ENCODE results near the gene LRP8.
A peak's percentile ranks its signal among the peaks of the same experiment; 100 is the strongest.

LRP8 gene

DNA sequence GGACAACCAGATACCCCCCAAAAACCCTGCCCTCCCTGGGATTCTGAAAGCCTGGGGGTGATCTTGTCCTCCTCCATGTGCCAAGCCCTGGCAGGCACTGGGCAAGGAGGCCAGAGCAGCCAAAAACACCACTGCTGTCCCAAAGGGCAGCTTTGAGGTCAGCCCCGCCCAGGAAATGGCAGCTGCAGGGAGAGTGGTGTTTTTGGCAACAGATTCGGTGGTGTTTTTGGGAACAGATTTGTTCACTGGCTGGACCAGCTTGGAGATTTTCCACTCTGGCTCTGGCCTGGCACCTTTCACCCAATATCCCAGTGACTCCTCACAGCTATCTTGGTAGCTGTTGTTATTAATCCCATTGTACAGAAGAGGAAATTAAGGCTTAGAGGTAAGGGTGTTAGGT is 34.7 kb downstream of the LRP8 start:
- no CpG with 5 or more reads among the region's 2 CpGs for WGBS, 2 donors (ENCODE audit: extremely low coverage in 2 of 2, insufficient read length in 2 of 2, insufficient replicate concordance in 1 of 2)

DNA sequence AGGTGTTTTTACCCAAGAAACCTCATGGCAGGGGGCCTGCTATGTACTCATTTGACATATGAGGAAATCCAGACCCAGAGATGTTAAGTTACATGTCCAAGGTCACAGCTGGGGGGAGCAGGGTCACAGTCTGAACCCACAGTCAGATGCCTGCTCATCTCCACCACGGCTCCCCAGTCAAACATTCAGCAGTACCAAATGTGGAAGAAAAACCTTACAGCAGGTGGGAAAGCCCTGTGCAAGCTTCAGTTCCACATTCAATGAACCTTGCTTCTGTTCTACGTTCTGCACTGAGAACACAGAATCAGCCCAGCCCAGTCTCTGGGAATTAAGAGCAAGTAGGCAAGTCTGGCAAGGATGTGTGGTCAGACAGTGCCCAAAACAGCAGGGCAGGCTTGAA is 35.2 kb downstream of the LRP8 start:
- no peak overlapping the region for H3K27ac ChIP-seq (replicated peaks; ENCODE audit: low read length)
- no peak overlapping the region for H3K23ac ChIP-seq (ENCODE audit: low read depth, low read length, poor library complexity)
- H2BK5ac ChIP-seq (ENCODE audit: low read length), result no peak overlapping the region
- H3K4ac ChIP-seq (ENCODE audit: low read length), result no peak overlapping the region
- H2AFZ ChIP-seq (ENCODE audit: low read length), result no peak overlapping the region
- H4K91ac ChIP-seq (ENCODE audit: low read depth, low read length, poor library complexity), result no peak overlapping the region
- H2BK15ac ChIP-seq (ENCODE audit: low read length), result no peak overlapping the region
- peak overlapping the region; percentile 22 for H2AK5ac ChIP-seq (ENCODE audit: low read depth, low read length)
- H3K4me3 ChIP-seq (ENCODE audit: low read length in 2 of 2), result no peak overlapping the region
- no peak overlapping the region for H3K14ac ChIP-seq (ENCODE audit: low read length)
- no CpG with 5 or more reads among the region's 2 CpGs for WGBS, 2 donors (ENCODE audit: extremely low coverage in 2 of 2, insufficient read length in 2 of 2, insufficient replicate concordance in 1 of 2)
- H3K9ac ChIP-seq (ENCODE audit: low read depth, low read length, poor library complexity), result no peak overlapping the region
- H4K8ac ChIP-seq (ENCODE audit: low read depth, low read length), result no peak overlapping the region
- no peak overlapping the region for H3K4me2 ChIP-seq (ENCODE audit: insufficient read depth, low read length, poor library complexity, severe bottlenecking)
- no peak overlapping the region for H2BK120ac ChIP-seq (ENCODE audit: low read depth, low read length)
- H3K9me3 ChIP-seq (replicated peaks in 1 of 2; ENCODE audit: control insufficient read depth in 2 of 2, insufficient read depth in 1 of 2, low read depth in 1 of 2, low read length in 2 of 2), result no peaks in the 10 kb centered on the region
- no peak for DNase-seq (ENCODE audit: low spot score)
- H3K79me1 ChIP-seq (ENCODE audit: low read depth, low read length), result no peaks in the 10 kb centered on the region
- peaks cover 4 to 22% of the 10 kb centered on the region in 2 donors for H3K36me3 ChIP-seq (replicated peaks in 1 of 2; ENCODE audit: control insufficient read depth in 2 of 2, insufficient read depth in 2 of 2, low read length in 2 of 2)
- H3K27me3 ChIP-seq (ENCODE audit: control insufficient read depth in 3 of 3, insufficient read depth in 3 of 3, low read depth in 1 of 3, low read length in 3 of 3), result no peaks in the 10 kb centered on the region
- H3K4me1 ChIP-seq (ENCODE audit: control insufficient read depth in 2 of 2, insufficient read depth in 1 of 2, low read depth in 1 of 2, low read length in 2 of 2), result peaks cover 53 to 54% of the 10 kb centered on the region in 2 donors
- H3K18ac ChIP-seq (ENCODE audit: low read length), result no peak overlapping the region
- H2BK12ac ChIP-seq (ENCODE audit: low read length), result no peak overlapping the region

More for the DNA sequence above, 34.7 kb downstream of the LRP8 start:
- H3K9ac ChIP-seq (ENCODE audit: low read depth, low read length, poor library complexity), result no peak overlapping the region
- H3K27me3 ChIP-seq (ENCODE audit: control insufficient read depth in 3 of 3, insufficient read depth in 3 of 3, low read depth in 1 of 3, low read length in 3 of 3), result no peaks in the 10 kb centered on the region
- no peak overlapping the region for H2BK5ac ChIP-seq (ENCODE audit: low read length)
- H4K91ac ChIP-seq (ENCODE audit: low read depth, low read length, poor library complexity), result no peak overlapping the region
- no peaks in the 10 kb centered on the region for H3K9me3 ChIP-seq (replicated peaks in 1 of 2; ENCODE audit: control insufficient read depth in 2 of 2, insufficient read depth in 1 of 2, low read depth in 1 of 2, low read length in 2 of 2)
- DNase-seq (ENCODE audit: low spot score), result no peak
- no peak overlapping the region for H4K8ac ChIP-seq (ENCODE audit: low read depth, low read length)
- no peak overlapping the region for H2BK120ac ChIP-seq (ENCODE audit: low read depth, low read length)
- no peak overlapping the region for H2BK15ac ChIP-seq (ENCODE audit: low read length)
- H3K23ac ChIP-seq (ENCODE audit: low read depth, low read length, poor library complexity), result no peak overlapping the region
- peaks cover 3% of the 10 kb centered on the region for H3K79me1 ChIP-seq (ENCODE audit: low read depth, low read length)
- peaks cover 4 to 19% of the 10 kb centered on the region in 2 donors for H3K36me3 ChIP-seq (replicated peaks in 1 of 2; ENCODE audit: control insufficient read depth in 2 of 2, insufficient read depth in 2 of 2, low read length in 2 of 2)
- no peak overlapping the region for H3K4me3 ChIP-seq (ENCODE audit: low read length in 2 of 2)
- H2AFZ ChIP-seq (ENCODE audit: low read length), result no peak overlapping the region
- H3K18ac ChIP-seq (ENCODE audit: low read length), result no peak overlapping the region
- no peak overlapping the region for H2BK12ac ChIP-seq (ENCODE audit: low read length)
- H3K27ac ChIP-seq (replicated peaks; ENCODE audit: low read length), result no peak overlapping the region
- no peak overlapping the region for H3K14ac ChIP-seq (ENCODE audit: low read length)
- peaks cover 50 to 51% of the 10 kb centered on the region in 2 donors for H3K4me1 ChIP-seq (ENCODE audit: control insufficient read depth in 2 of 2, insufficient read depth in 1 of 2, low read depth in 1 of 2, low read length in 2 of 2)
- no peak overlapping the region for H3K4me2 ChIP-seq (ENCODE audit: insufficient read depth, low read length, poor library complexity, severe bottlenecking)
- H2AK5ac ChIP-seq (ENCODE audit: low read depth, low read length), result peak overlapping the region; percentile 22
- no peak overlapping the region for H3K4ac ChIP-seq (ENCODE audit: low read length)

DNA sequence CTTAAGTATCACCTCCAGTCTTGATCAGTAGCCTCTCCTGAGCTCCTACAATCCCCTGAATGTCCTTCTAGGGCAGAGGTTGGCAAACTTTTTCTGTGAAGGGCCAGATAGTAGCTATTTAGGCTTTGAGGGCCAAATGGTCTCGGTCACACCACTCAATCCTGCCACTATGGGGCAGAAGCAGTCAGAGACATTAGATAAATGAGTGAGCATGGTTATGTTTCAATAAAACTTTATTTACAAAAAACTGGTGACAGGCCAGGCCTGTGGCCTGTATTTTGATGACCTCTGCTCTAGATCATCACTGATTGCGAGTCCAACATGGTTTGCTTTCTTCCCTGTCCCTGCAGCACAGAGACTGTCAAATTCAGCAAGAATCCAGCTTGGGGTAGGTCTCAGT is 36.3 kb downstream of the LRP8 start:
- peaks cover 54 to 56% of the 10 kb centered on the region in 2 donors for H3K4me1 ChIP-seq (ENCODE audit: control insufficient read depth in 2 of 2, insufficient read depth in 1 of 2, low read depth in 1 of 2, low read length in 2 of 2)
- no CpG with 5 or more reads among the region's 2 CpGs for whole genome bisulfite sequencing, 2 donors (ENCODE audit: extremely low coverage in 2 of 2, insufficient read length in 2 of 2, insufficient replicate concordance in 1 of 2)
- no peaks in the 10 kb centered on the region for H3K27me3 ChIP-seq (ENCODE audit: control insufficient read depth in 3 of 3, insufficient read depth in 3 of 3, low read depth in 1 of 3, low read length in 3 of 3)
- no peak overlapping the region for H3K4ac ChIP-seq (ENCODE audit: low read length)
- no peak overlapping the region for H2BK15ac ChIP-seq (ENCODE audit: low read length)
- H4K8ac ChIP-seq (ENCODE audit: low read depth, low read length), result no peak overlapping the region
- no peak overlapping the region for H3K9ac ChIP-seq (ENCODE audit: low read depth, low read length, poor library complexity)
- no peak for DNase-seq (ENCODE audit: low spot score)
- peaks cover 4 to 33% of the 10 kb centered on the region in 2 donors for H3K36me3 ChIP-seq (replicated peaks in 1 of 2; ENCODE audit: control insufficient read depth in 2 of 2, insufficient read depth in 2 of 2, low read length in 2 of 2)
- H3K27ac ChIP-seq (replicated peaks; ENCODE audit: low read length), result no peak overlapping the region
- H2BK5ac ChIP-seq (ENCODE audit: low read length), result no peak overlapping the region
- H3K4me2 ChIP-seq (ENCODE audit: insufficient read depth, low read length, poor library complexity, severe bottlenecking), result no peak overlapping the region
- H2BK12ac ChIP-seq (ENCODE audit: low read length), result no peak overlapping the region
- no peak overlapping the region for H3K18ac ChIP-seq (ENCODE audit: low read length)
- no peak overlapping the region for H3K4me3 ChIP-seq (ENCODE audit: low read length in 2 of 2)
- H4K91ac ChIP-seq (ENCODE audit: low read depth, low read length, poor library complexity), result no peak overlapping the region
- no peak overlapping the region for H2AK5ac ChIP-seq (ENCODE audit: low read depth, low read length)
- H3K79me1 ChIP-seq (ENCODE audit: low read depth, low read length), result no peaks in the 10 kb centered on the region
- H2BK120ac ChIP-seq (ENCODE audit: low read depth, low read length), result no peak overlapping the region
- no peak overlapping the region for H3K14ac ChIP-seq (ENCODE audit: low read length)
- no peak overlapping the region for H2AFZ ChIP-seq (ENCODE audit: low read length)
- H3K9me3 ChIP-seq (replicated peaks in 1 of 2; ENCODE audit: control insufficient read depth in 2 of 2, insufficient read depth in 1 of 2, low read depth in 1 of 2, low read length in 2 of 2), result no peaks in the 10 kb centered on the region
- no peak overlapping the region for H3K23ac ChIP-seq (ENCODE audit: low read depth, low read length, poor library complexity)

GRCh38 chr1:53288790-53289429 is 39.0 kb downstream of the LRP8 start:
- no peak overlapping the region for H3K14ac ChIP-seq (ENCODE audit: low read length)
- H2AFZ ChIP-seq (ENCODE audit: low read length), result peak overlapping the region; percentile 92
- H4K91ac ChIP-seq (ENCODE audit: low read depth, low read length, poor library complexity), result no peak overlapping the region
- peaks cover 16 to 58% of the 10 kb centered on the region in 2 donors for H3K36me3 ChIP-seq (replicated peaks in 1 of 2; ENCODE audit: control insufficient read depth in 2 of 2, insufficient read depth in 2 of 2, low read length in 2 of 2)
- peak overlapping the region; percentile 18 for H2BK15ac ChIP-seq (ENCODE audit: low read length)
- H3K79me1 ChIP-seq (ENCODE audit: low read depth, low read length), result no peaks in the 10 kb centered on the region
- H3K27ac ChIP-seq (replicated peaks; ENCODE audit: low read length), result peak overlapping the region; percentile 95
- WGBS, 2 donors (ENCODE audit: extremely low coverage in 2 of 2, insufficient read length in 2 of 2, insufficient replicate concordance in 1 of 2), result no CpG with 5 or more reads among the region's 7 CpGs
- H3K18ac ChIP-seq (ENCODE audit: low read length), result peak overlapping the region; percentile 81
- H3K4ac ChIP-seq (ENCODE audit: low read length), result no peak overlapping the region
- no peak overlapping the region for H3K4me3 ChIP-seq (ENCODE audit: low read length in 2 of 2)
- H3K9me3 ChIP-seq (replicated peaks in 1 of 2; ENCODE audit: control insufficient read depth in 2 of 2, insufficient read depth in 1 of 2, low read depth in 1 of 2, low read length in 2 of 2), result peaks cover 0 to 2% of the 10 kb centered on the region in 2 donors
- peak overlapping the region; percentile 32 for H4K8ac ChIP-seq (ENCODE audit: low read depth, low read length)
- no peak overlapping the region for H2BK5ac ChIP-seq (ENCODE audit: low read length)
- H3K23ac ChIP-seq (ENCODE audit: low read depth, low read length, poor library complexity), result no peak overlapping the region
- no peak overlapping the region for H3K9ac ChIP-seq (ENCODE audit: low read depth, low read length, poor library complexity)
- no peaks in the 10 kb centered on the region for H3K27me3 ChIP-seq (ENCODE audit: control insufficient read depth in 3 of 3, insufficient read depth in 3 of 3, low read depth in 1 of 3, low read length in 3 of 3)
- H2AK5ac ChIP-seq (ENCODE audit: low read depth, low read length), result peak overlapping the region; percentile 79
- peaks cover 27 to 34% of the 10 kb centered on the region in 2 donors for H3K4me1 ChIP-seq (ENCODE audit: control insufficient read depth in 2 of 2, insufficient read depth in 1 of 2, low read depth in 1 of 2, low read length in 2 of 2)
- no peak for DNase-seq (ENCODE audit: low spot score)
- peak overlapping the region; percentile 51 for H3K4me2 ChIP-seq (ENCODE audit: insufficient read depth, low read length, poor library complexity, severe bottlenecking)
- no peak overlapping the region for H2BK12ac ChIP-seq (ENCODE audit: low read length)
- H2BK120ac ChIP-seq (ENCODE audit: low read depth, low read length), result peak overlapping the region; percentile 18

Measured in neuronal stem cell (in vitro differentiated cells).